GM19023 (cell line): ENCODE results near the gene ATP13A4.
"Not testable (repeated sequence)": the region's sequence is repeated elsewhere in the genome, so short reads cannot be mapped to it uniquely, and the experiment has no call there.

Source experiments
- ATAC-seq: cut with Tn5 transposase; IDR thresholded peaks from one replicate; pipeline ENCODE4 v1.9.1; 2021; ENCODE audit warnings: mild to moderate bottlenecking, moderate library complexity; ENCODE audit not compliant: unreplicated experiment

Gene ATP13A4

GRCh38 chr3:193563426-193563825, 8.7 kb upstream of the ATP13A4 start:
- ATAC-seq: no peak

DNA sequence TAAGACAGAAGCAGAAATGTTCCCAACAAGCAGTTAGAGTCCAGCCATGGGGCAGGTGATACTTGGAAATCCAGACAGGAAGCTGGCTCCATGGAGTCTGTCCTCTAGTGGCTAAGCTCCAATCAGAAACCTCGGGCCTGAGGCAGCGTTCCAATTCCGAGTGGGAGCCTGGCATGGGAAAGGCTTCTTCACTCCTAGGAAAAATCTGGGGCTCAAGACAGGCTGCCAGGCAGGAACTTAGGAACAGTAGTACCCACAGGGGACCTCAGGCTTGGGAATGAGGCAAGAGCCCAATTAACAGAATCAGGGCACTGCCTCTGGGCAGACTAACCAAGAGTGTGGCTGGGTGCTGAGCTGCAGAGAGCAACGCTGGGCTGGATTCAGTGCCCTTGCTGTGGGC, 6.2 kb upstream of the ATP13A4 start:
- ATAC-seq: no peak

DNA sequence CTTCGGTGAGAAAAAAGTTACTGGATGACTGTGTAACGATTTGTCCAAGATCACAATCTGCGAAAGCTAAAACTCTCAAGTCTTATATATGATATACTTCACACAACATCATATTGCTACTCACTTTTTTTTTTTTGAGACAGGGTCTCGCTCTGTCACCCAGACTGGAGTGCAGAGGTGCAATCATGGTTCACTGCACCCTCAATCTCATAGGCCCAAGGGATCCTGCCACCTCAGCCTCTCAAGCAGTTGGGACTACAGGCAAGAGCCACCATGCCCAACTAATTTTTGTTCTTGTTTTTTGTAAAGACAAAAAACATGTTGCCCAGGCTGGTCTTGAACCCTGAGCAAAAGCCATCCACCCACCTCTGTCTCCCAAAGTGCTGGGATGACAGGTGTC, 5.4 kb upstream of the ATP13A4 start:
- no peak for ATAC-seq

GRCh38 chr3:193559100-193559499, 4.4 kb upstream of the ATP13A4 start:
- no peak for ATAC-seq

- ATAC-seq: no peak
Measured at GRCh38 chr3:193556841-193557240, 2.1 kb upstream of the ATP13A4 start.

GRCh38 chr3:193553586-193553985, 1.1 kb downstream of the ATP13A4 start:
- no peak for ATAC-seq

GRCh38 chr3:193552923-193553322, 1.8 kb downstream of the ATP13A4 start:
- no peak for ATAC-seq

DNA sequence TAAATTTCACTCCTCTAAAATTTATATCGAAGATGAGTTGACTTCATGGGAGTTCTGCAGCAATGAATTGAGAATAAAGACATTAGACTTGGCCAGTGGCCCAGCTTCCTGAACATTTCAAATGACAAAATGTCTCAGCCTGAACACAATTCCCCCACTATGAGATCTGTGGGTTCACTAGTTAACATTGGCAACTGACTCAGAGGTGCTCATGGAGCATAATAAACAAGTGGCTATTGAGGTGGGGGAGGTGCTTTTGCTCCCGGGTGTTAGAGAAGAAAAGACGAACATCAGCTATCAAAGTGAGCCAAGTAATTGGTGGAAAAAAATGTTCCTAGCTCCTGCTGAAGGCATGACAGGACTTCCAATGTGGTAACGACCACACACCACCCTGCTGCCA, 6.3 kb downstream of the ATP13A4 start:
- no peak for ATAC-seq

GRCh38 chr3:193546129-193546528, 8.6 kb downstream of the ATP13A4 start:
- no peak for ATAC-seq

DNA sequence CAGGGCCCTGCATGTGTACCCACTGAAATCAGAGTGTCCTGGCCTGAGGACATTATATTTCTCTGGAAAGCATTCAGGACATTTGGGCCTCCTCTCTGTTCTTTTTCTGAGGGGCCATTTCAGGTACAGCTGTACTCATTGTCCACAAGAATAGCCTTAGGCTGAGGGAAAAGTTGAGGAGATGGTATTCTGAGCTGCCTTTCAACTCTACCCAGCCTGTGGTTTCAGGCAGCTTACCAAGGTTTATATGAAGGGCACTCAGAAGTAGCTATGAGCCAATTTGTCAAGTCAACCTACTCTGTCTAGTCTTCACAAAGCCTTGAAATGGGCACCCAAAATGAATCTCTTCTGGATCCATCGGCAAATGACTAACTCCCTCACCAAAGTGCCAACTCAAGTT, 9.4 kb downstream of the ATP13A4 start:
- no peak for ATAC-seq

- ATAC-seq: no peak
Measured at GRCh38 chr3:193544289-193544688, 10.4 kb downstream of the ATP13A4 start.

GRCh38 chr3:193530231-193531165, 24.2 kb downstream of the ATP13A4 start:
- ATAC-seq: no peak

GRCh38 chr3:193526085-193526484, 28.6 kb downstream of the ATP13A4 start:
- not testable (repeated sequence) for ATAC-seq

DNA sequence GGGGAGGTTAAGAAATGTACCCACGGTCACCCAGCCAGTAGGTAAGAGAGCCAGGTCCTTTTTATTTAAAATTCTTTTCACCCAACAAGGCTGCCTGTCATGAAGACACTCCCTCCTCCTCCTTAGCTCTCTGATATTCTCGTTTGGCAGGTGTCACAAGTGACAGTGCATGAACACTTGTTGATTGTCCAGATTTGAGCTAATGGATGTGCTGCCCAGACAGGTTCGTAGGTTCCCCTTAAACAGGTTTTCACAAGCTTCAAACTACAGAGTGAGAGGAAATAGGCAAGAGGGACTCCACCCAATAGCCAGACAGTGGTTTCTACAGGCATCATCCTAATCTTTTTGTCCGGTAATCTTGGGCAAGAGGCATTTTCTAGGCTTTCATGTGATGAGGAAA, 32.2 kb downstream of the ATP13A4 start:
- no peak for ATAC-seq

DNA sequence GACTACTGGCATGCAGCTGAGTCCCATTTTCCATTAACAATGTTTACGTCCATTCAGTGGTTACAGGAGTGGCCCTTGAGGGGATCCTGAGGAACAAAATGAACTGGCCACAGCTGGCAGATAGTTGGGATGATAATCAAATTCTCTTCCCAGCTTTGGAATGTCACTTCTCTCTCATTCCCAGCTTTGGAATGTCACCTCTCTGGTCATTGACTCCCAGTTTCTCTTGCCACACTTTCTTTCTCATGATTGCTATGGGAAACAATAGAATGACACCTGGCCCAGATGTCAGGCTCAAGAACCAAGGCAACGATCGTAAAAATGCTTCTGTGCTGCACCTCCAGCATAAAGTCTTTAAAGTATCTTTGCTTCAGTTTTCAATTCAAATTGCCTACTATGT, 34.0 kb downstream of the ATP13A4 start:
- no peak for ATAC-seq

DNA sequence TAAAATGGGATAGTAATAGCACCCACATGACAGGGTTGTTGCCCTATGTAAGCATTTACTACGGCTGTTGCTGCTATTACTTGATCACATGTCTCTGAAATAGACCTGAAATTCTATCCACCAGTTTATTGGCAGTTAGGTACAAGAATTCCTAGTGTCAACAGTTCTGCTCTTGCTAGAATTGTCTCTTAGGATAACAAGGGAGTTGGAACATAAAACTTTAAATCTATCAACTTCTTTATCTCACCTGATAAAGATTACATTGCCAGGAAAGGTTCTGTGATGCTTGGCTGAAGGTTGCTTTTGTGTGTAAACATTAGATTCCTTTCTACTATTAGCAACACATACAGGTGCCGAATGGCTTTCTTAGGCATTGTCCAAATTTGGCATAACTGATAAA, 38.7 kb downstream of the ATP13A4 start:
- ATAC-seq: no peak

DNA sequence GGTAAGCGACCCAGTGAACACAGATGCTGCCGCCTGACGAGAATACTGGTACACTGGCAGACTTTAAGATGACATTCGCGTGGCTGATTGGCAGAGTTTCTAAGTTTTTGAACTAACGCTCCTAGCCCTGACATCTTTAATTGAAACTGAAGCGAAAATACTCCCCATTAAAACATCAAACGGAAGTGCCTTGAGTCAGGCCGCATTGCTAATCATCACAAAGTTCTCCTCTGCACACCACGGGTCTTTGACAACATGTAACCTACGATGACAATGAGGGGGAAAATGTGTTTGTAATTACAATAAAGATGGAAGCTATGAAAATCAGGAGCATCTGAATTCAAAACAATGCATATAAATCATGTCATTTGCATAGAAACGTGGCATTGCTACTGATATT, 44.5 kb downstream of the ATP13A4 start:
- ATAC-seq: no peak

DNA sequence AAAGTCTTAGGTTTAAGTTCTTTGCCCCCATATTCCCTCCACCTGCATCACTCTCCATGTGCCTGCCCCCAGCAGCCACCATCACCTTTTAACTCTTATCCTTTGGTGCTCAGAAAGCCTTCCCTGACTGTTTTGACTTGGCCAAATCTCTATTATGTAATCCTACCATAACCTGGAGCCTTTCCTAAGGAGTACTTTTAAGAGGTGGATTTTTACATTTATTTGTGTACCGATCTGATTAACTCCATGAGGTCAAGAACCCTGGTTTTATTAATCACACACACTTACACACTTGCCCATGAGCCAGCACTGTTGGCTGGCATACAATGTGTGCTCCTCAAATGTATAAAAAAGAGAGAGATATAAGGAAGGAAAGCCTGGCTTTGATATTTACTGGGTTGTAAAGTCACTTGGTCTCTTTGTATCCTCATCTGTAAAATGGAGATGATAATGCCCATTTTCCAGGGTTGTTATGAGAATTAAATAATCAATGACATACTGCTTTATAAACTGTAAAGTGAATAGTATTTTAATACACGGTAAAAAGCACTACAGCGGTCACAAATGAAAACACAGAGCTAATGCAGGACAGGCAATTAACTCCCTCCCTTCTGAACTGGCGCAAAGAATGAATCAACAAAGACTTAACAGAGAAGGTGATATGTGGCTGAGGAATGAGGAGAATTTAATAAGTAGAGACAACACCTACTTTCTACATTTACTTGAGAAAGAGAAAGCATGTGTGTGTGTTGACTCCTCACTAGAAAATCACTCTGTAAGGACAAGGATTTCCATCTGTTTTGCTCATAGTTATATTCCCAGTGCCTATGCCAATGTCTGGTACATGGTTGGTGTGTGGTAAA, 45.4 kb downstream of the ATP13A4 start:
- ATAC-seq: no peak

DNA sequence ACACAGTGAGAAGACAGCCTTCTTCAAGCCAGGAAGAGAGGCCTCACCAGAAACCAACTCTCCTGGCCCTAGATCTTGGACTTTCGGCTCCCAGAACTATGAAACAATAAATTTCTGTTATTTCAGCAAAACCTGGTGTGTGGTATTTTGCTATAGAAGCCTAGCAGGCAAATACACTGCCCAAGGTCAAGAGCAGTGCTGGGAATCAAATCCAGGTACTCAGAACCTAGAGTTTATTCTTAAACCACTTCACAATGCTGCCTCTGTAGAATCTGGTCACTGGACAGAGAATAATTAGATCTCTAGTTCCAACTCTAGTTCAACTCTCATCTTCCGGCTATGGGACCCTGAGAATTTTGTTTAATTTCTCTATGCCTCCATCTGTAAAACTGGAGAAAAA, 46.6 kb downstream of the ATP13A4 start:
- no peak for ATAC-seq

DNA sequence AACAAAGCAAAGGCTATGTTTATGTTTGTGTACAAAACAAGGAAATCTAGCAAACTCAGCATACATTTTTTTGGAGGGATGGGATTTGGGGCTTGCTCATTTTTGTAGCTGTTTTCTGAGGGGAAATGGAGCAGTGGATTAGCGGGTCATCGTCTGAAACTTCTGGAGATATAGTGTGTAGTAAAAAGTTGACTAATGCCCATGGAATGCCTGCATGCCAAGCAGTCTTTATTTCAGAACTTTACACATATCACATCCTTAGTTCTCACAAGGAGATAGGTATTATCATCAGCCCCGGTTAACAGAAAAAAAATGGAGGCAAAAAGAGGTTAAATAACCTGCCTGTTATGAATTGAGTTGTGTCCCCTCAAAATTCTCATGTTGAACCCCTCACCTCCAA, 47.1 kb downstream of the ATP13A4 start:
- no peak for ATAC-seq

DNA sequence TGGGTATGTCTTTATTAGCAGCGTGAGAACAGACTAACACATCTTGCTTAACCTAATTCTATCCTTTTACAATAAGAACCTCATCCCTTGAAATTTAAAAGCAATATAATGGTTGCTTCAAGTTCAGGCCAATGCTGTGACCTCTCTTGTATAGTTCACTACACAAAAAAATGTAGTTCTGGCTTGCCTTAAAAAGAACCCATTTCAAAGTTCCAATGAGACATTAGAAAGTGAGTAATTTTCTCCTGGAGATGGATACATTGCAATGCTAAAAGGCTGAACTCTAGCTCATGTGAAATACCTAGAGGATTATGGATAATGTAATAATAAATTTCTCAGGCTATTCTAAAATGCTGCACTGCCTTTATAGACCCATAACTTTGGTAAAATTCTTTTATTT, 47.8 kb downstream of the ATP13A4 start:
- no peak for ATAC-seq

DNA sequence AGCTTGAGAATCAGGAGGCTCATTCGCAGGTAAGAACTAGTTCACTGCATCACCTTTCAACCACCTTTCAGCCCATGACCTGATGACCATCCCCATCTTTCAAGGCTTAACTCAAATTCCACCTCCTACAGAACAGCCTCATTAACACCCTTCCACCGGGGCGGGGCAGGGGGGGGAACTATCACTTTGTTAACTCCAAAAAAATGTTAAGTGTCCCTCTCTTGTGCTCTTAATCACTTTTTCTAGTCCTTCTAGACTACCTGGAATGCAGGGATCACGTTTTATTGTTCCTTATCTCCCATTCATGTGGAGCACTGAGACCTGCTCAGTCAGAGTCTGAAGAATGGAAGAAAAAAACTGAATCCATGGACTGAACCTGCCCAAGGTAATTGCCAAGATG, 51.8 kb downstream of the ATP13A4 start:
- ATAC-seq: no peak
